ENCODE data around the gene KLF11. TPM values are rescaled to one million over a fixed set of nuclear protein-coding genes. Genes with fewer than 3 reads are reported as not detected.
A peak's percentile ranks its signal among the peaks of the same experiment; 100 is the strongest.

The KLF11 gene
- total and polyA plus RNA-seq, 2 of the 8 experiments (the other 6 are each of a cell fraction or from before 2014, with no cell fraction given), result 6.4 to 10.1 TPM

- FAIRE-seq (no peak), DNase-seq (ENCODE audit: low read depth in 1 of 2, low spot score in 2 of 2) (peak in 1 of 2 experiments; percentile 89)
- Histone ChIP-seq H2BK5ac (ENCODE audit: low read depth, low read length) (no peak overlapping the region), H3K23me2 (ENCODE audit: low read depth, low read length) (peaks cover 8% of the 10 kb centered on the region; the same call in 1 of the 2 replicates), H2BK12ac (ENCODE audit: low read depth, low read length) (no peak overlapping the region), H3K4me1 (replicated peaks in 1 of 4; ENCODE audit: control insufficient read depth in 3 of 4, insufficient read depth in 4 of 4, low read length in 3 of 4) (peaks cover 0 to 5% (median 2%) of the 10 kb centered on the region in 4 experiments; a peak in 3 of 7 replicates), H3K79me2 (ENCODE audit: control insufficient read depth in 1 of 2, insufficient read depth in 2 of 2, low read length in 2 of 2) (no peaks in the 10 kb centered on the region), H3K23ac (ENCODE audit: insufficient read length) (no peak overlapping the region), H3K4me3 (ENCODE audit: extremely low read depth in 1 of 4, insufficient read depth in 2 of 4, low read depth in 3 of 4, low read length in 4 of 4) (peak overlapping the region in 2 of 4 experiments; percentile 61; a peak in 4 of 8 replicates), H2BK20ac (ENCODE audit: low read length) (no peak overlapping the region), H3K9ac (replicated peaks in 1 of 4; ENCODE audit: extremely low read depth in 1 of 4, low read depth in 3 of 4, low read length in 3 of 4) (peak overlapping the region in 2 of 4 experiments; percentile 80 to 89; a peak in 4 of 7 replicates), H3K79me1 (ENCODE audit: low read depth, low read length) (no peaks in the 10 kb centered on the region; the same call in 1 of the 2 replicates), H3K14ac (ENCODE audit: insufficient read length) (no peak overlapping the region), H2BK120ac (replicated peaks; ENCODE audit: low read depth, low read length) (no peak overlapping the region), H3K36me3 (ENCODE audit: control insufficient read depth in 2 of 4, insufficient read depth in 4 of 4, low read length in 3 of 4) (peaks cover 0 to 12% (median under 1%) of the 10 kb centered on the region in 4 experiments; a peak in 2 of 8 replicates), H3K9me3 (ENCODE audit: insufficient read depth in 2 of 2, low read depth in 1 of 2, low read length in 1 of 2) (peaks cover 0 to 8% of the 10 kb centered on the region in 2 experiments; a peak in 1 of 4 replicates), H3K27ac (ENCODE audit: low read depth, low read length) (peak overlapping the region; percentile 58; the same call in 1 of the 2 replicates), H4K8ac (ENCODE audit: extremely low read depth, insufficient read depth, low read length) (peak overlapping the region; percentile 82; the same call in 1 of the 2 replicates), H4K91ac (replicated peaks; ENCODE audit: insufficient read length, low read length) (peak overlapping the region; percentile 38), H3K56ac (replicated peaks; ENCODE audit: insufficient read length, low read depth, low read length) (no peak overlapping the region), H2AK5ac (ENCODE audit: low read depth, low read length) (no peak overlapping the region), H3K4ac (replicated peaks; ENCODE audit: insufficient read length, low read depth, low read length) (no peak overlapping the region), H4K5ac (ENCODE audit: insufficient read length, low read depth, low read length) (peak overlapping the region; percentile 9), H3K27me3 (replicated peaks in 1 of 4; ENCODE audit: control insufficient read depth in 3 of 4, extremely low read depth in 1 of 4, insufficient read depth in 3 of 4, low read length in 3 of 4) (peaks cover 0 to 26% (median 18%) of the 10 kb centered on the region in 4 experiments; a peak in 6 of 7 replicates), H2BK15ac (ENCODE audit: low read length) (no peak overlapping the region), H3K4me2 (ENCODE audit: insufficient read depth in 1 of 2, low read depth in 2 of 2, low read length in 2 of 2) (peak overlapping the region; percentile 76 to 90), H2AFZ (ENCODE audit: low read length) (no peak overlapping the region), H3K18ac (ENCODE audit: extremely low read depth, low read length) (no peak overlapping the region; the same call in none of the 2 replicates), H4K20me1 (replicated peaks in 1 of 2; ENCODE audit: control insufficient read depth in 1 of 2, insufficient read depth in 2 of 2, low read length in 2 of 2) (peaks cover 0 to 5% of the 10 kb centered on the region in 2 experiments)
- ChIA-PET POLR2A (ENCODE audit: partially characterized antibody) (interaction anchor here (0.6 to 4.2 kb wide), 10 partner anchors 8 to 566 kb away, joined by 3 to 32 read pairs (median 4); partner anchors contain the start of genes ODC1, TAF1B and YWHAQ), CTCF (ENCODE audit: partially characterized antibody) (interaction anchor here (7.3 kb wide), 1 partner anchor 230 kb away, joined by 51 read pairs; no protein-coding TSS in a partner anchor)
- WGBS, 2 experiments (ENCODE audit: extremely low coverage in 1 of 2, insufficient coverage in 1 of 2, insufficient read length in 1 of 2, insufficient replicate concordance in 2 of 2, low coverage in 1 of 2, low lambda C conversion rate in 2 of 2, missing lambda C conversion rate in 1 of 2), result 69% methylated on average over 8 of the region's 90 CpGs; no CpG with 5 or more reads in 1 of the 2 experiments
- TF ChIP-seq SUZ12 (IDR thresholded peaks at IDR 0.05; ENCODE audit: low read length) (no peak), JUND (IDR thresholded peaks at IDR 0.05; ENCODE audit: low read length) (peak; percentile 89), MAX (IDR thresholded peaks at IDR 0.05) (peak; percentile 97), SIRT6 (IDR thresholded peaks at IDR 0.05; ENCODE audit: low read length) (no peak), KDM4A (IDR thresholded peaks at IDR 0.05; ENCODE audit: low read depth, low read length, severe bottlenecking) (no peak), JUN (IDR thresholded peaks at IDR 0.05; ENCODE audit: low read depth, low read length) (peak; percentile 17; the same call in 1 of the 2 replicates), TEAD4 (IDR thresholded peaks at IDR 0.05; ENCODE audit: low read depth, low read length) (no peak), CREB1 (IDR thresholded peaks at IDR 0.05) (peak; percentile 79), NANOG (IDR thresholded peaks at IDR 0.05; ENCODE audit: insufficient read depth, low read depth, low read length, poor library complexity, severe bottlenecking) (no peak)
Observed at GRCh38 chr2:10043906-10044601, 704 bp downstream of the KLF11 start.
